OCI-LY7 (cell line): ENCODE measurements around the gene VCP.
A peak's percentile ranks its signal among the peaks of the same experiment; 100 is the strongest.

Source experiments
- EZH2phosphoT487 ChIP-seq: fragments of 200-600 bp; sonication (generic); IDR thresholded peaks from 2 replicates; pipeline ENCODE4 v1.6.1; 2018; ENCODE audit warnings: low read depth, borderline replicate concordance, mild to moderate bottlenecking, mixed run types, antibody characterized with exemption, low read length, moderate library complexity, mixed read lengths
- TF ChIP-seq, protein P1 (sequence below): fragments of 200-600 bp; sonication (generic); conservative IDR thresholded peaks from 2 replicates; pipeline ENCODE4 v1.5.1; 2014; ENCODE audit warnings: mild to moderate bottlenecking, antibody characterized with exemption, low read length, moderate library complexity, mixed read lengths

DNA sequence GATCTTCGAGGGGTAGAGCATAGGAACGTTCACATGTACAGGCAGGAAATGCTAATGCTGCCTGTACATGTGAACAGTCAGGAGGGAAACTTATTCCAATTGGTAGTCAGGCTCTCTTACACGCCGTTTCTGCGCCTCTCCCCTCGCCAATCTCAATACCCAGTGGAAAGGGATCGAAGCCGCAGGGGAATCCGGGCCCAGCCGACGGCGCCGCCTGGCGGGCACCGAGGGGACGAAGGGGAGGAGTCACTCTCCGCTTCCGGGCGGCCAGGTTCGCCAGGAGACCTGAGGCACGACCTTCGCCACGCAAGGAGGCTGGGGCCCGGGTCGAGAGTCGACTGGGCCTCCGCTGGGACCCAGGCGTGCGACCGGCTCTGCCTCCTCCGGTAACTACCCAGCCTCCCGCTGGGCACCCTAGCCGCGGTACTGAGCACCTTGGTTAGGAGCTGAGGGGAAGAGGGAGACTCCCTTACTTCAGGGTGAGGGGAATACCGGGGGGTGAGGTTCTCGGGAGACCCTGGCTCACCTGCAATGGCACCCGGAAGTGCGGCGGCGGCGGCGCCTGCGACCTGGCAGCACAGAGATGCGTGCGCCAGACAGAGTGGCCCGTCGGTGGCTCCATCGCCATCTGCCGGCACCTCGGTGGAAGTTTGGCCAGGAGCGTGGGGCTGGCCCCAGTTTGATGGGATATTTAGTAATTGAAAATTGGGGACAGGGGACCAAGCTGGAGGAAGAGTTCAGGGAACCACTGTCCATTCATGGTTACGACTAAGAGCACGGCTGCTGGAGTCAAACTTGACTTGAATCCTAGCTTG lies 23.8 kb upstream of the VCP start, which contains the start of gene PIGO:
- TF ChIP-seq, protein P1, sequence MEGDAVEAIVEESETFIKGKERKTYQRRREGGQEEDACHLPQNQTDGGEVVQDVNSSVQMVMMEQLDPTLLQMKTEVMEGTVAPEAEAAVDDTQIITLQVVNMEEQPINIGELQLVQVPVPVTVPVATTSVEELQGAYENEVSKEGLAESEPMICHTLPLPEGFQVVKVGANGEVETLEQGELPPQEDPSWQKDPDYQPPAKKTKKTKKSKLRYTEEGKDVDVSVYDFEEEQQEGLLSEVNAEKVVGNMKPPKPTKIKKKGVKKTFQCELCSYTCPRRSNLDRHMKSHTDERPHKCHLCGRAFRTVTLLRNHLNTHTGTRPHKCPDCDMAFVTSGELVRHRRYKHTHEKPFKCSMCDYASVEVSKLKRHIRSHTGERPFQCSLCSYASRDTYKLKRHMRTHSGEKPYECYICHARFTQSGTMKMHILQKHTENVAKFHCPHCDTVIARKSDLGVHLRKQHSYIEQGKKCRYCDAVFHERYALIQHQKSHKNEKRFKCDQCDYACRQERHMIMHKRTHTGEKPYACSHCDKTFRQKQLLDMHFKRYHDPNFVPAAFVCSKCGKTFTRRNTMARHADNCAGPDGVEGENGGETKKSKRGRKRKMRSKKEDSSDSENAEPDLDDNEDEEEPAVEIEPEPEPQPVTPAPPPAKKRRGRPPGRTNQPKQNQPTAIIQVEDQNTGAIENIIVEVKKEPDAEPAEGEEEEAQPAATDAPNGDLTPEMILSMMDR, result peak; percentile 82
- no peak for TF ChIP-seq EZH2phosphoT487
